Sigmoid colon (tissue), 7 donors: ENCODE data around the gene FBLN2. TPM values are rescaled to one million over a fixed set of nuclear protein-coding genes. Genes with fewer than 3 reads are reported as not detected.

Experiments
- DNase-seq: peaks from one replicate; pipeline ENCODE4 v3.0.0-alpha.2; 2019
- H3K27ac ChIP-seq, 4 donors: fragments of 200-600 bp; sonication (generic); one replicate each; pipeline ENCODE4 v1.5.1; 2016 to 2019; ENCODE audit warnings: mild to moderate bottlenecking in 1 of 4
- H3K27me3 ChIP-seq, 3 donors: fragments of 200-600 bp; sonication (generic); one replicate each; pipeline ENCODE4 v1.5.1; 2019; ENCODE audit warnings: mild to moderate bottlenecking in 1 of 3
- H3K36me3 ChIP-seq, 4 donors: fragments of 200-600 bp; sonication (generic); one replicate each; pipeline ENCODE4 v1.5.1; 2016 to 2019
- H3K4me1 ChIP-seq, 4 donors: fragments of 200-600 bp; sonication (generic); one replicate each; pipeline ENCODE4 v1.5.1; 2017 to 2019
- H3K4me3 ChIP-seq, 4 donors: fragments of 200-600 bp; sonication (generic); one replicate each; pipeline ENCODE4 v1.5.1; 2017 to 2019; ENCODE audit warnings: mild to moderate bottlenecking in 2 of 4, moderate library complexity in 1 of 4
- H3K9me3 ChIP-seq, 4 donors: fragments of 200-600 bp in 3 of 4; sonication (generic) in 3 of 4; one replicate each; pipeline versions ENCODE4 v1.5.1 to v1.6.1; 2013 to 2019
- EP300 ChIP-seq, 4 donors: sonication (generic); formaldehyde crosslinking; IDR thresholded peaks; one replicate each; pipeline ENCODE4 v1.6.1; 2017; ENCODE audit warnings: antibody characterized with exemption in 4 of 4
- POLR2A ChIP-seq, 2 donors: fragments of 450-650 bp; IDR thresholded peaks; one replicate each; pipeline ENCODE4 v1.6.1; 2016; ENCODE audit warnings: antibody characterized with exemption in 2 of 2, mild to moderate bottlenecking in 2 of 2, moderate library complexity in 2 of 2
- POLR2AphosphoS5 ChIP-seq, 4 donors: sonication (generic); formaldehyde crosslinking; IDR thresholded peaks; one replicate each; pipeline ENCODE4 v1.6.1; 2017; ENCODE audit warnings: antibody characterized with exemption in 4 of 4
- WGBS, 2 donors: extraction: QIAGEN DNeasy Blood & Tissue Kit; methylation state at CpG; one replicate each; pipeline ENCODE4 v1.1.7; 2013; 5-methylcytosine and 5-hydroxymethylcytosine counted together
- intact Hi-C: fragments of 100-400 bp; cut with DNase I; formaldehyde crosslinking; loops from one replicate; pipeline ENCODE4 v1.15.1; 2023
- polyA plus RNA-seq, 3 donors: library from polyadenylated mRNA; stranded (reverse); fragments of 200-250 nt; gene quantifications; one replicate each; pipeline ENCODE4 v1.2.3, GENCODE V29; 2013
- total RNA-seq, 4 donors: library from RNA; depleted of rRNA; stranded (reverse); fragments of >200 nt; gene quantifications; one replicate each; pipeline ENCODE4 v1.1.0, GENCODE V29; 2016
- TF ChIP-seq, protein P1 (sequence below), 4 experiments: fragments of 450-650 bp in 3 of 4; fragments of 200-600 bp in 1 of 4; IDR thresholded peaks; one replicate each; pipeline ENCODE4 v1.5.1; 2016 to 2019; ENCODE audit warnings: antibody characterized with exemption in 4 of 4, mild to moderate bottlenecking in 3 of 4, moderate library complexity in 2 of 4
- donor health status: healthy with polysubstance abuse.
- donor health status: Bipolar disorder and iron deficiency.
- donor health status: healthy.

Gene FBLN2
- total and polyA plus RNA-seq, 7 donors = 1.2 to 134 (median 18.7) TPM

GRCh38 chr3:13501958-13502790 is 46.8 kb upstream of the FBLN2 start:
- no peaks in the 10 kb centered on the region for H3K27me3 ChIP-seq
- TF ChIP-seq POLR2AphosphoS5 (IDR thresholded peaks at IDR 0.05) (no peak), EP300 (IDR thresholded peaks at IDR 0.05) (no peak), POLR2A (IDR thresholded peaks at IDR 0.05) (no peak)
- TF ChIP-seq, protein P1, sequence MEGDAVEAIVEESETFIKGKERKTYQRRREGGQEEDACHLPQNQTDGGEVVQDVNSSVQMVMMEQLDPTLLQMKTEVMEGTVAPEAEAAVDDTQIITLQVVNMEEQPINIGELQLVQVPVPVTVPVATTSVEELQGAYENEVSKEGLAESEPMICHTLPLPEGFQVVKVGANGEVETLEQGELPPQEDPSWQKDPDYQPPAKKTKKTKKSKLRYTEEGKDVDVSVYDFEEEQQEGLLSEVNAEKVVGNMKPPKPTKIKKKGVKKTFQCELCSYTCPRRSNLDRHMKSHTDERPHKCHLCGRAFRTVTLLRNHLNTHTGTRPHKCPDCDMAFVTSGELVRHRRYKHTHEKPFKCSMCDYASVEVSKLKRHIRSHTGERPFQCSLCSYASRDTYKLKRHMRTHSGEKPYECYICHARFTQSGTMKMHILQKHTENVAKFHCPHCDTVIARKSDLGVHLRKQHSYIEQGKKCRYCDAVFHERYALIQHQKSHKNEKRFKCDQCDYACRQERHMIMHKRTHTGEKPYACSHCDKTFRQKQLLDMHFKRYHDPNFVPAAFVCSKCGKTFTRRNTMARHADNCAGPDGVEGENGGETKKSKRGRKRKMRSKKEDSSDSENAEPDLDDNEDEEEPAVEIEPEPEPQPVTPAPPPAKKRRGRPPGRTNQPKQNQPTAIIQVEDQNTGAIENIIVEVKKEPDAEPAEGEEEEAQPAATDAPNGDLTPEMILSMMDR (IDR thresholded peaks at IDR 0.05) = no peak
- no peak overlapping the region for H3K27ac ChIP-seq
- peaks cover 0 to 3% (median 0%) of the 10 kb centered on the region in 4 donors for H3K4me1 ChIP-seq
- WGBS, 2 donors = 92 to 94% methylated on average over 18 of the region's 18 CpGs
- no peak overlapping the region for H3K4me3 ChIP-seq
- DNase-seq = no peak
- intact Hi-C loops = no loop called here
- H3K36me3 ChIP-seq = peaks cover 0 to 26% (median 2%) of the 10 kb centered on the region in 4 donors
- no peaks in the 10 kb centered on the region for H3K9me3 ChIP-seq

DNA sequence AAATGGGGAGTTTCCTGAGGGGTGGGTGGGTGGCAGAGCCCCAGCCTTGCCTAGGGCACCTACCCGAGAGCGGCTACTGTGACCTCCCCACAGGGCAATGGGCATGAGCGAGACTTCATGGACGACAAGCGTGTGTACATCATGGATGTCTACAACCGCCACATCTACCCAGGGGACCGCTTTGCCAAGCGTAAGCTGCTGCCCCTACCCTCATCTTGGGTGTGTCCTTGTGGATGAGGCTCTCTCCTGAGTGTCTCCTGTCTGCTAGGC is 46.2 kb upstream of the FBLN2 start:
- Histone ChIP-seq H3K4me1 (peaks cover 0 to 6% (median 4%) of the 10 kb centered on the region in 4 donors), H3K36me3 (peaks cover 0 to 26% (median 2%) of the 10 kb centered on the region in 4 donors), H3K27me3 (no peaks in the 10 kb centered on the region), H3K27ac (no peak overlapping the region), H3K4me3 (no peak overlapping the region), H3K9me3 (no peaks in the 10 kb centered on the region)
- 95 to 96% methylated on average over 8 of the region's 8 CpGs for WGBS, 2 donors
- TF ChIP-seq, protein P1 (IDR thresholded peaks at IDR 0.05) = no peak
- TF ChIP-seq EP300 (IDR thresholded peaks at IDR 0.05) = no peak
- no peak for TF ChIP-seq POLR2A (IDR thresholded peaks at IDR 0.05)
- no peak for TF ChIP-seq POLR2AphosphoS5 (IDR thresholded peaks at IDR 0.05)
- no peak for DNase-seq
- intact Hi-C loops = no loop called here

- TF ChIP-seq POLR2AphosphoS5 (IDR thresholded peaks at IDR 0.05) (no peak), EP300 (IDR thresholded peaks at IDR 0.05) (no peak), POLR2A (IDR thresholded peaks at IDR 0.05) (no peak)
- TF ChIP-seq, protein P1 (IDR thresholded peaks at IDR 0.05) = no peak
- peaks cover 0 to 17% (median 0%) of the 10 kb centered on the region in 4 donors for H3K36me3 ChIP-seq
These were observed 44.6 kb upstream of the FBLN2 start for GRCh38 chr3:13504161-13504831.

DNA sequence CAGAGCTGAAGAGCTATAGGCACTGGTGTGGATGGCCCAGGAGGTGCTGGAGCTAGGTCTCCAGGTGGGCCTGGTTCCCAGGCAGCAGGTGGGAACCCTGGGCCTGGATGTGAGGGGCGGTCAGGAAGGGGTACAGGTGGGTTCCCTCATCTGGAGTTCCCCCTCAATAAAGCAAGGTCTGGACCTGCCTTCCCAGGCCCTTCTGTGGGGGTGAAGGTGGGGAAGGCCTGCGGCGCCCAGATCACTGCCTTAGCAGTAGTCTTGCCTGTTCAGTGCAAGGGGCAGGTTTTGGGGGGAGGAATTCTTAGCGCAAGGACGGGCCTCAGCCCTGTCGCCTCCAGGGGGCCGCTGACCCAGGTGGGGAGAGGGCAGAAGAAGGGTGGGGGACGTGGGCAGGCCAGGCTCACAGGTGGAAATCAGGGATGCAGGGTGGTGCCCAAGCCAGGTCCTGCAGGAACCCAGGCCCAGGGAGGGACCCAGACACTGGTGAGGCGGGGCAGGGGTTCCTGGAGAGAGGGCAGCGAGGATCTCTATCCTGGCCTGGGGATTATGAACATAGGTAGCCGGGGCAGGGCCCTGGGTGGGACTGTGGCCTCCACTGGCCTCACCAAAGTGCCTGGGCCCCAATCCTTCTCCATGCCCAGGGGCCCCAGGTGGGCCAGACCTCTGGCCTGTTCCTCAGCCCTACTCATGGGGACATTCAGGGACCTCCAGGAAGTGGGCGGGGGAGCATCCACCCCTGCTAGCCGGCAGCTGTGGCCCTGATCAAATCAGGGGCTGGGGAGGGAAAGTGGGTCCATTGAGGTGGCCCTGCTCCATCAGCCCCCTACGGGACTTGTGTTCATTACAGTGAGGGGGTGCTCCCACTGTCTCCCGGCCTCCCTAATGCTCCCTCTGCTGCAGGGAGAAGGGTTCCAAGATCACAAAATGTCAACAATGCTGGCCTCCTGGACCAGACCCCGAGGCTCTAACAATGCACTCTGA is 43.5 kb upstream of the FBLN2 start:
- Histone ChIP-seq H3K4me1 (peaks cover 0 to 14% (median 10%) of the 10 kb centered on the region in 4 donors), H3K9me3 (no peaks in the 10 kb centered on the region), H3K27me3 (no peaks in the 10 kb centered on the region), H3K36me3 (peaks cover 0 to 17% (median 0%) of the 10 kb centered on the region in 4 donors), H3K27ac (no peak overlapping the region), H3K4me3 (no peak overlapping the region)
- intact Hi-C loops = no loop called here
- no peak for DNase-seq
- no peak for TF ChIP-seq EP300 (IDR thresholded peaks at IDR 0.05)
- TF ChIP-seq, protein P1 (IDR thresholded peaks at IDR 0.05) = no peak
- WGBS, 2 donors = 91 to 92% methylated on average over 16 of the region's 16 CpGs

More at GRCh38 chr3:13504161-13504831, 44.6 kb upstream of the FBLN2 start:
- Histone ChIP-seq H3K4me3 (no peak overlapping the region), H3K9me3 (no peaks in the 10 kb centered on the region), H3K27me3 (no peaks in the 10 kb centered on the region), H3K27ac (no peak overlapping the region), H3K4me1 (peaks cover 0 to 14% (median 10%) of the 10 kb centered on the region in 4 donors)
- intact Hi-C loops = no loop called here
- 93 to 94% methylated on average over 23 of the region's 23 CpGs for WGBS, 2 donors
- no peak for DNase-seq
